IMR-90 (cell line): ENCODE results near the gene ASPHD2. TPM values are rescaled to one million over a fixed set of nuclear protein-coding genes. Genes with fewer than 3 reads are reported as not detected.

Source experiments
- ATAC-seq: fragments of 200-7000 bp; cut with Tn5 transposase; 2 replicates; pipeline ENCODE4 v1.9.1; 2020; ENCODE audit warnings: low read depth, mild to moderate bottlenecking, moderate library complexity
- BruUV-seq: library from RNA; stranded (reverse); fragments of 400-500 nt; replicated peaks from 2 replicates; lab custom pipeline; 2021; lab: Mats Ljungman, UMichigan
- CTCF ChIA-PET: fragments of 300-600 bp; formaldehyde crosslinking; extraction: SDS; loops from one replicate; lab custom pipeline; 2021; ENCODE audit warnings: antibody characterized with exemption; lab: Yijun Ruan, JAX
- POLR2A ChIA-PET: fragments of 300-600 bp; sonication (Branson Sonifier 250); formaldehyde crosslinking; loops from one replicate; lab custom pipeline; 2022; ENCODE audit warnings: antibody characterized with exemption; ENCODE audit not compliant: unreplicated experiment; lab: Charles Lee
- DNase-seq: peaks from one replicate; pipeline ENCODE4 v3.0.0; 2013
- H2AFZ ChIP-seq: replicated peaks from 2 replicates; pipeline ENCODE3; 2013; ENCODE audit warnings: low read length, mild to moderate bottlenecking; ENCODE audit not compliant: poor library complexity
- H2AK5ac ChIP-seq: 2 replicates; pipeline ENCODE4 v1.6.1; 2013; ENCODE audit warnings: low read depth, low read length, inconsistent platforms
- H2AK9ac ChIP-seq: replicated peaks from 2 replicates; pipeline ENCODE3; 2013; ENCODE audit warnings: mild to moderate bottlenecking, low read depth, low read length, moderate library complexity; ENCODE audit not compliant: poor library complexity
- H2BK120ac ChIP-seq: 2 replicates; pipeline ENCODE4 v1.6.1; 2013; ENCODE audit warnings: low read depth, low read length, inconsistent platforms
- H2BK15ac ChIP-seq: 3 replicates; pipeline ENCODE4 v1.6.1; 2013; ENCODE audit warnings: low read depth, low read length, inconsistent platforms
- H2BK20ac ChIP-seq: 2 replicates; pipeline ENCODE4 v1.6.1; 2013; ENCODE audit warnings: low read depth, mild to moderate bottlenecking, inconsistent platforms, low read length, moderate library complexity
- H2BK5ac ChIP-seq: 2 replicates; pipeline ENCODE4 v1.6.1; 2013; ENCODE audit warnings: mild to moderate bottlenecking, low read depth, low read length, inconsistent platforms; ENCODE audit not compliant: poor library complexity, severe bottlenecking
- H3K14ac ChIP-seq: replicated peaks from 2 replicates; pipeline ENCODE4 v1.6.1; 2013; ENCODE audit warnings: low read depth, low read length, inconsistent platforms
- H3K18ac ChIP-seq: 2 replicates; pipeline ENCODE4 v1.6.1; 2013; ENCODE audit warnings: low read depth, low read length, control low read depth
- H3K23ac ChIP-seq: 2 replicates; pipeline ENCODE4 v1.6.1; 2013; ENCODE audit warnings: low read depth, low read length, inconsistent platforms
- H3K27ac ChIP-seq: 2 replicates; pipeline ENCODE4 v1.5.1; 2013; ENCODE audit warnings: mild to moderate bottlenecking, control low read depth, low read length; ENCODE audit not compliant: insufficient read depth
- H3K27me3 ChIP-seq: 2 replicates; pipeline ENCODE4 v1.6.1; 2013; ENCODE audit warnings: low read length; ENCODE audit not compliant: control insufficient read depth, insufficient read depth
- H3K36me3 ChIP-seq: 2 replicates; pipeline ENCODE4 v1.6.1; 2013; ENCODE audit warnings: low read length, mixed read lengths; ENCODE audit not compliant: control insufficient read depth, insufficient read depth
- H3K4ac ChIP-seq: 2 replicates; pipeline ENCODE4 v1.6.1; 2013; ENCODE audit warnings: low read depth, low read length, inconsistent platforms
- H3K4me1 ChIP-seq: 2 replicates; pipeline ENCODE4 v1.6.1; 2013; ENCODE audit warnings: low read length, mixed read lengths; ENCODE audit not compliant: control insufficient read depth, insufficient read depth
- H3K4me2 ChIP-seq: 2 replicates; pipeline ENCODE4 v1.6.1; 2013; ENCODE audit warnings: low read depth, mild to moderate bottlenecking, control low read depth, low read length, moderate library complexity
- H3K4me3 ChIP-seq: 2 replicates; pipeline ENCODE4 v1.5.1; 2013; ENCODE audit warnings: low read depth, mild to moderate bottlenecking, control low read depth, low read length, moderate library complexity; ENCODE audit not compliant: insufficient read depth
- H3K56ac ChIP-seq: 2 replicates; pipeline ENCODE4 v1.6.1; 2013; ENCODE audit warnings: low read length, inconsistent platforms; ENCODE audit not compliant: insufficient read depth; ENCODE audit errors: extremely low read depth
- H3K79me1 ChIP-seq, 2 experiments: 2 replicates each; pipeline ENCODE4 v1.6.1; 2013; ENCODE audit warnings: low read length in 2 of 2, inconsistent platforms in 1 of 2, low read depth in 1 of 2
- H3K9ac ChIP-seq: 2 replicates; pipeline ENCODE4 v1.6.1; 2013; ENCODE audit warnings: low read depth, low read length, control low read depth
- H3K9me1 ChIP-seq: 2 replicates; pipeline ENCODE4 v1.6.1; 2013; ENCODE audit warnings: low read length, inconsistent platforms; ENCODE audit not compliant: insufficient read depth
- H3K9me3 ChIP-seq: 2 replicates; pipeline ENCODE4 v1.6.1; 2013; ENCODE audit warnings: low read length; ENCODE audit not compliant: control insufficient read depth, insufficient read depth
- H4K20me1 ChIP-seq: 2 replicates; pipeline ENCODE4 v1.6.1; 2013; ENCODE audit warnings: low read length, inconsistent platforms; ENCODE audit not compliant: insufficient read depth
- H4K5ac ChIP-seq: 2 replicates; pipeline ENCODE4 v1.6.1; 2013; ENCODE audit warnings: mild to moderate bottlenecking, low read depth, low read length, control low read depth
- H4K8ac ChIP-seq, 2 experiments: 2 replicates each; pipeline ENCODE4 v1.6.1; 2013; ENCODE audit warnings: low read depth in 2 of 2, low read length in 2 of 2, control low read depth in 1 of 2, inconsistent platforms in 1 of 2
- H4K91ac ChIP-seq: 2 replicates; pipeline ENCODE4 v1.6.1; 2013; ENCODE audit warnings: low read depth, low read length, inconsistent platforms; ENCODE audit not compliant: insufficient read depth
- BHLHE40 ChIP-seq: fragments of 150-350 bp; IDR thresholded peaks from 2 replicates; pipeline ENCODE4 v1.6.1; 2016; ENCODE audit warnings: mild to moderate bottlenecking, low read depth, low read length
- CEBPB ChIP-seq: IDR thresholded peaks from 2 replicates; pipeline ENCODE4 v1.6.1; 2012; ENCODE audit warnings: low read depth, low read length, improper control_type of control experiment
- CHD1 ChIP-seq: IDR thresholded peaks from 2 replicates; pipeline ENCODE4 v1.6.1; 2012; ENCODE audit warnings: low read depth, low read length, improper control_type of control experiment
- FOS ChIP-seq: fragments of 150-350 bp; IDR thresholded peaks from 2 replicates; pipeline ENCODE4 v1.6.1; 2016; ENCODE audit warnings: low read depth, low read length
- MAZ ChIP-seq: IDR thresholded peaks from 2 replicates; pipeline ENCODE4 v1.6.1; 2012; ENCODE audit warnings: low read depth, mild to moderate bottlenecking, low read length, improper control_type of control experiment, moderate library complexity, borderline replicate concordance
- MXI1 ChIP-seq: IDR thresholded peaks from 2 replicates; pipeline ENCODE4 v1.6.1; 2012; ENCODE audit warnings: low read depth, mild to moderate bottlenecking, low read length, moderate library complexity, borderline replicate concordance
- NFE2L2 ChIP-seq: fragments of 150-350 bp; IDR thresholded peaks from 2 replicates; pipeline ENCODE4 v1.6.1; 2016; ENCODE audit warnings: low read depth, mild to moderate bottlenecking, low read length
- POLR2A ChIP-seq: IDR thresholded peaks from 2 replicates; pipeline ENCODE4 v1.6.1; 2012; ENCODE audit warnings: mild to moderate bottlenecking, low read depth, low read length
- RAD21 ChIP-seq: IDR thresholded peaks from 2 replicates; pipeline ENCODE4 v1.6.1; 2012; ENCODE audit warnings: low read length, improper control_type of control experiment
- RCOR1 ChIP-seq: IDR thresholded peaks from 2 replicates; pipeline ENCODE4 v1.6.1; 2012; ENCODE audit warnings: mild to moderate bottlenecking, low read length, improper control_type of control experiment; ENCODE audit not compliant: insufficient replicate concordance
- RFX5 ChIP-seq: IDR thresholded peaks from 2 replicates; pipeline ENCODE4 v1.8.0; 2012; ENCODE audit warnings: low read depth, mild to moderate bottlenecking, low read length, moderate library complexity
- SMC3 ChIP-seq: fragments of 150-350 bp; IDR thresholded peaks from 2 replicates; pipeline ENCODE4 v1.6.1; 2016; ENCODE audit warnings: low read depth, mild to moderate bottlenecking, antibody characterized with exemption, low read length, moderate library complexity
- WGBS, 2 experiments: methylation state at CpG; one replicate each; pipeline versions ENCODE4 v1.1.5 to v1.1.7; 2013; ENCODE audit warnings: missing lambda C conversion rate in 2 of 2; ENCODE audit not compliant: insufficient read length in 1 of 2; ENCODE audit errors: extremely low coverage in 2 of 2; 5-methylcytosine and 5-hydroxymethylcytosine counted together
- dilution Hi-C: fragments of 300-500 bp; cut with HindIII; formaldehyde crosslinking; loops from one replicate; pipeline ENCODE4 v1.14.3; 2018; ENCODE audit warnings: low sequenced_read_pairs; ENCODE audit not compliant: unreplicated experiment
- in situ Hi-C: fragments of 300-500 bp; cut with MboI; formaldehyde crosslinking; loops from 3 replicates; pipeline ENCODE4 v1.14.3; 2019; ENCODE audit warnings: low sequenced_read_pairs, inconsistent platforms, mixed read lengths
- intact Hi-C: fragments of 100-400 bp; cut with micrococcal nuclease; formaldehyde crosslinking; loops from 2 replicates; pipeline ENCODE4 v1.10.0; 2022
- polyA plus RNA-seq, 3 experiments: library from polyadenylated mRNA; depleted of rRNA; stranded (reverse); fragments of >200 nt; gene quantifications; 2 replicates each; pipeline ENCODE4 v1.2.3, GENCODE V29; 2012; ENCODE audit warnings: low replicate concordance in 1 of 3
- total RNA-seq: library from RNA; depleted of rRNA; stranded (reverse); fragments of >200 nt; gene quantifications from 2 replicates; pipeline ENCODE4 v1.2.3, GENCODE V29; 2012
- TF ChIP-seq, protein P1 (sequence below): fragments of 150-350 bp; IDR thresholded peaks from 2 replicates; pipeline ENCODE4 v1.6.1; 2016; ENCODE audit warnings: low read depth, mild to moderate bottlenecking, low read length, moderate library complexity, borderline replicate concordance
- TF ChIP-seq, protein P2 (sequence below): fragments of 150-350 bp; IDR thresholded peaks from 2 replicates; pipeline ENCODE4 v1.6.1; 2017; ENCODE audit warnings: mild to moderate bottlenecking, antibody characterized with exemption, low read length, low read depth

ASPHD2 gene
- total and polyA plus RNA-seq, 2 of the 4 experiments (the other 2 are of a cell fraction) = 1.3 to 1.4 TPM

DNA sequence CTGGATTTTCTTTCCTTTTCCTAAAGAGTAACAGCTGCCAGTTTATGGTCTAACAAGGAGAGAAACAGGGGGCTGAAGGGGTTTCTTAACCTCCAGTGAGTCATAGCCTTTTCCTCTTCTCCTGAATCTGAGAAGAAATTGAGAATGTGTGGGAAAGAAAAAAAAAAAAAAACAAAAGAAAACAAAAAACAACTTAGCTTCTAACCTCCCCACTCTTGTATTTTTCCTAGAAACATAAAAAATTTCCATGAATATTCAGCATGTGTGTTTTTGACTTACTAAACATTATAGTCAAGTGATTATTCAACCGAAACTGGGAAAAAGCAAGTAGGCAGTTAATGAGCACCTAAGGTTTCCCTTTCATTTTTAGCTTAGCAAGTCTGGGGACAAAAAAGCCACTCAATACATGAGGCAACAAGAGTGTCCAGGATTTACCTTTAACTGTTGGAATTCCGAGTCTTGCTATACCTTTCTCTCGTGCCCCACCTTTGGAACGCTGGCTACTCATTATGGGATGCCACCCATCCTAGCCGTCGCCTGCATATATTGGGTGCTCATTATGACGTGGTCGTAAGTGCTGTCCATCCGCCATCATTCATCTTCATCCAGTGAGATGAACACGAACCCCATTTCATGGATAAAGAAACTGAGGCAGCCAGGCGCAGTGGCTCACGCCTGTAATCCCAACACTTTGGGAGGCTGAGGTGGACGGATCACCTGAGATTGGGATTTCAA is 2.4 kb downstream of the ASPHD2 start (continued):
- TF ChIP-seq POLR2A = no peak

DNA sequence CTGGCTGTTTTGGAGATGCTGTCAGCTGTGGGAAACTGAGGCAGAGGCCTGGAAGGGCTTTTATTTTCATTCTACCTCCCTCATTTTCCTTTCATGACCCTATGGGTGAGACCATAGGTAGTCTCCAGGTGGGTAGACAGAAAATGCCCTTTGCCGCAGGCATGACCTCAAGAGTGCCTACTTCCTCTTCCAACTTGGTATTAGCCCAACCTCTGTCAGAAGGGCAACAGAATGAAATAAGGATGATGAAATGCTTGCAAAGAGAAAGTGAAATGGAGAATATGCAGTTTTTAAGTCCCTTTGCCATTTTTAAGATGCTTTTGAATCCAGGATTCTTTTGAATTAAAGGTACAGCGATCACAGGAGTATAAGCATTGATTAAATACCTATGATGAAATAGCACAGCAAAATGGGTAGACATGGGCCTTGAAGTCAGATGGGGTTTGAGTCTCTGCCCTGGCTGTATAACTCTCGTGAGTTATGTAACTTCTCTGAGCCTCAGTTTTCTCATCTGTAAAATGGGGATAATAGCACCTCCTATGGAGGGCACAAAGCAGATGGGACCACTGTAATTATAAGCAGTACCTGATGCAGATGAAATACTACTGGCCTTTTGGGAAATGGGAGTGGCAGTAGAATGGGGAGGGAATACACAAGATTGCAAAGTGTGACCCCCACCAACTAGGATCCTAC is 3.7 kb downstream of the ASPHD2 start:
- WGBS, 2 experiments = no CpG with 5 or more reads among the region's 3 CpGs
- no peak overlapping the region for H2BK120ac ChIP-seq
- no peak overlapping the region for H3K56ac ChIP-seq
- H3K4me1 ChIP-seq = 0 out of 2 replicates have a peak, but pooled peaks cover 2% of the 10 kb centered on the region
- H3K4ac ChIP-seq = no peak overlapping the region
- H3K36me3 ChIP-seq = no peaks in the 10 kb centered on the region; the same call in 1 of the 2 replicates
- no peak for ATAC-seq
- BruUV-seq = no TSS peak
- H2BK15ac ChIP-seq = no peak overlapping the region
- no peaks in the 10 kb centered on the region for H3K9me3 ChIP-seq
- ChIA-PET CTCF (no interaction called here), POLR2A (no interaction called here)
- no peak overlapping the region for H2AFZ ChIP-seq
- 0 out of 2 replicates have a peak, but pooled peaks cover 6% of the 10 kb centered on the region for H3K9me1 ChIP-seq
- dilution Hi-C loops (no loop called here), in situ Hi-C loops (no loop called here), intact Hi-C loops (no loop called here)
- no peak overlapping the region for H4K91ac ChIP-seq
- no peak overlapping the region for H3K18ac ChIP-seq
- H2BK20ac ChIP-seq = no peak overlapping the region
- no peak overlapping the region for H3K27ac ChIP-seq
- H2BK5ac ChIP-seq = no peak overlapping the region
- no peak overlapping the region for H3K4me3 ChIP-seq
- no peaks in the 10 kb centered on the region for H3K79me1 ChIP-seq
- peaks cover 14% of the 10 kb centered on the region; the same call in 1 of the 2 replicates for H3K27me3 ChIP-seq
- no peak for DNase-seq
- no peak overlapping the region for H2AK9ac ChIP-seq
- H4K5ac ChIP-seq = no peak overlapping the region
- no peak overlapping the region for H3K23ac ChIP-seq
- no peak overlapping the region for H3K4me2 ChIP-seq
- no peak overlapping the region for H2AK5ac ChIP-seq
- H4K20me1 ChIP-seq = no peaks in the 10 kb centered on the region
- no peak overlapping the region for H3K14ac ChIP-seq
- no peak overlapping the region for H3K9ac ChIP-seq
- H4K8ac ChIP-seq = no peak overlapping the region
- TF ChIP-seq MXI1 (no peak), FOS (no peak), CHD1 (no peak), NFE2L2 (no peak), CEBPB (no peak), RAD21 (no peak), BHLHE40 (no peak), SMC3 (no peak), RFX5 (no peak), RCOR1 (no peak), MAZ (no peak)
- TF ChIP-seq, protein P1, sequence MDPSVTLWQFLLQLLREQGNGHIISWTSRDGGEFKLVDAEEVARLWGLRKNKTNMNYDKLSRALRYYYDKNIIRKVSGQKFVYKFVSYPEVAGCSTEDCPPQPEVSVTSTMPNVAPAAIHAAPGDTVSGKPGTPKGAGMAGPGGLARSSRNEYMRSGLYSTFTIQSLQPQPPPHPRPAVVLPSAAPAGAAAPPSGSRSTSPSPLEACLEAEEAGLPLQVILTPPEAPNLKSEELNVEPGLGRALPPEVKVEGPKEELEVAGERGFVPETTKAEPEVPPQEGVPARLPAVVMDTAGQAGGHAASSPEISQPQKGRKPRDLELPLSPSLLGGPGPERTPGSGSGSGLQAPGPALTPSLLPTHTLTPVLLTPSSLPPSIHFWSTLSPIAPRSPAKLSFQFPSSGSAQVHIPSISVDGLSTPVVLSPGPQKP = no peak
- TF ChIP-seq, protein P2, sequence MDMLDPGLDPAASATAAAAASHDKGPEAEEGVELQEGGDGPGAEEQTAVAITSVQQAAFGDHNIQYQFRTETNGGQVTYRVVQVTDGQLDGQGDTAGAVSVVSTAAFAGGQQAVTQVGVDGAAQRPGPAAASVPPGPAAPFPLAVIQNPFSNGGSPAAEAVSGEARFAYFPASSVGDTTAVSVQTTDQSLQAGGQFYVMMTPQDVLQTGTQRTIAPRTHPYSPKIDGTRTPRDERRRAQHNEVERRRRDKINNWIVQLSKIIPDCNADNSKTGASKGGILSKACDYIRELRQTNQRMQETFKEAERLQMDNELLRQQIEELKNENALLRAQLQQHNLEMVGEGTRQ = no peak
